GM20000 (cell line): Measurements from ENCODE around the gene RING1.

Experiments used
- DNase-seq: peaks from one replicate; pipeline ENCODE4 v3.0.0; 2012; ENCODE audit warnings: low spot score
- TF ChIP-seq, protein P1 (sequence below): IDR thresholded peaks from 2 replicates; pipeline ENCODE4 v1.5.1; 2012; ENCODE audit warnings: mild to moderate bottlenecking, control low read depth; ENCODE audit errors: extremely low read depth, missing control alignments

RING1 gene

DNA sequence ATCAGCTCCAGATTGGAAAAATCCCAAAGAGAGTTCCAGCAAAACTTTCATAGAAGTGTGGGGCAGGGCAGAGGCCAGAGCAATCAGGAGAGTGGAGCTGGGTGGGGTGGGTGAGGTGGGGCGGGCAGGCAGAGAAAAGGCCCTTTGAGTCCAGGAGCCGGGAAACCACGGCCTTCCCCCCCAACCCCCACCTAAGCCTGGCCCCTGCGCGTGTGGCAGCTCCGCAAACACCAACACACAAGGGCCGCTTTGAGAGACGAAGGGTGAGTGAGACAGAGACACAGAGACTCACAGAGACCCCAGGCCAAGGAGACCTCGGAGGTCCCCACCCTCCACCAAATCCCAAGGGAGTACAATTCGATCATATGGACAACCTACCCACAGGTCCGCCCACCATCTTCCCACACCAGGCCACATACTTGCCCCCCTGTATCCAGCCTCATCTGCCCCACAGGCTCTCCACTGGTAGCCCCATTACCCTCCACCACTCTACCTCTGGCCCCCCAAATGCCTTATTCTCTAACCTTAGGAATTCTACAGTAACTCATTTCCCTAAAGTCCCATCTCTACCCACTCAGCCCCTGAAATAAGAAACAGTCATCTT, 17.7 kb upstream of the RING1 start:
- no peak for DNase-seq
- TF ChIP-seq, protein P1, sequence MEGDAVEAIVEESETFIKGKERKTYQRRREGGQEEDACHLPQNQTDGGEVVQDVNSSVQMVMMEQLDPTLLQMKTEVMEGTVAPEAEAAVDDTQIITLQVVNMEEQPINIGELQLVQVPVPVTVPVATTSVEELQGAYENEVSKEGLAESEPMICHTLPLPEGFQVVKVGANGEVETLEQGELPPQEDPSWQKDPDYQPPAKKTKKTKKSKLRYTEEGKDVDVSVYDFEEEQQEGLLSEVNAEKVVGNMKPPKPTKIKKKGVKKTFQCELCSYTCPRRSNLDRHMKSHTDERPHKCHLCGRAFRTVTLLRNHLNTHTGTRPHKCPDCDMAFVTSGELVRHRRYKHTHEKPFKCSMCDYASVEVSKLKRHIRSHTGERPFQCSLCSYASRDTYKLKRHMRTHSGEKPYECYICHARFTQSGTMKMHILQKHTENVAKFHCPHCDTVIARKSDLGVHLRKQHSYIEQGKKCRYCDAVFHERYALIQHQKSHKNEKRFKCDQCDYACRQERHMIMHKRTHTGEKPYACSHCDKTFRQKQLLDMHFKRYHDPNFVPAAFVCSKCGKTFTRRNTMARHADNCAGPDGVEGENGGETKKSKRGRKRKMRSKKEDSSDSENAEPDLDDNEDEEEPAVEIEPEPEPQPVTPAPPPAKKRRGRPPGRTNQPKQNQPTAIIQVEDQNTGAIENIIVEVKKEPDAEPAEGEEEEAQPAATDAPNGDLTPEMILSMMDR, result no peak

DNA sequence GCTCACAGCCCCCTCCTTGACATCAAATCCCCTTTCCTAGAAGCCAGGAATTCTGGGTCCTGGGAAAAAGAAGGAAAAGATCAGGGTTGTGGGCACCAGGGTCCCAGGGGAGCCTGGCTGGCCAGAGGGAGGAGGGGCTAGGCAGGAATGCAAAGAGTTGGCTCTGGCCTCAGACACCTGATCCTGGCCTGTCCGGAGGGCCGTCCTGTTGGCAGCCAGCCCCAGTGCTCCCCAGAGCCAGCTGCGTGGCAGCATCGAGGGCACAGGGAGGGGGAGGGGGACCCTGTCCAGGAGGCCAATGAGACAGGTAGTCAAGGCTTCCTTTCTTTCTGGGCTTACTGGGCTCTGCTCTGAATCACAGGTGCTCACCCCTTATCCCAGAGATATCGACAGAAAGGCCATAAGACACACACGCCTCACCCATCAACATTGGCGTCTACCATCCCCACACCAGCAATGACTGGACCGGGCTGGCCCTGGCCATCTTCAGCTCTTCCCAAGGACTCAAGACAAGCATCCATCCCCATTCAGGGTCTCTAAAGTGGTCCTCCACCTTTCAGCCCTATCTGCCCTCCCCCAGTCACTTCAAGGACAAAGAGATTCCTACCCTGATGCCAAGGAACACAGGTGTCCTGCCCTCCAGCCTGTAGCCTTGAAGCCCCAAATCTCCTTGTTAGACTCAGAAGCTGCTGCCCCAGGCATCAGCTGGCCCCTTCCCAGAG, 16.8 kb upstream of the RING1 start:
- DNase-seq, result no peak
- TF ChIP-seq, protein P1, result no peak

DNA sequence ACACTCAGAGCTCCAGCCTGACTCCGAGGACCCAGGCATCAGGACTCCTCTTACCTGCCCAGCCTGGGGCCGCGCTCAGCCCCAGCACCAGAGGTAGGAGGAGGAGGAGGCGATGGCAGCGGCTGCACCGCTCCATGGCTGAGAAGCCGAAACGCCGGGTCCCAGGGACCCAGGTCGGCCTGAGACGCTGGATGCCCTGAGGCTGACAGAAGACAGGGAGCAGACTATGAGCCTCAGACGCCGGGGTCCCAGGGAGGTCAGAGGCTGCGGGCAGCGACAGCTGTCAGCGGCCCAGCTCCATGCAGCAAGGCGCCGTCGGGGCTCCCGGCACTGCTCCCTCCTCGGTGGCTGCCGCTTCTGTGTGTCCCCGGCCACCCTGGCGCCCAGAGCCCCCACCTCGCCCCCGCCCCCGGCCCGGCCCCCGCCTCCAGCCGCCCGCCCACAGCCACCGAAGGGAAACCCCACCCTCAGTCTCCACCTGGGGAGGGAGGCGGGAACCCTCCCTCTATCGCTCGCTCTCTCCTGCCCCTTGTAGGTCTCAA, 16.1 kb upstream of the RING1 start, which contains the start of gene COL11A2:
Gene COL11A2 (minus strand): TSS at position 363 of the 542 bp plus-strand sequence. CDS start 227 bp downstream, at position 136.
- TF ChIP-seq, protein P1, result no peak
- peak; percentile 54 for DNase-seq

DNA sequence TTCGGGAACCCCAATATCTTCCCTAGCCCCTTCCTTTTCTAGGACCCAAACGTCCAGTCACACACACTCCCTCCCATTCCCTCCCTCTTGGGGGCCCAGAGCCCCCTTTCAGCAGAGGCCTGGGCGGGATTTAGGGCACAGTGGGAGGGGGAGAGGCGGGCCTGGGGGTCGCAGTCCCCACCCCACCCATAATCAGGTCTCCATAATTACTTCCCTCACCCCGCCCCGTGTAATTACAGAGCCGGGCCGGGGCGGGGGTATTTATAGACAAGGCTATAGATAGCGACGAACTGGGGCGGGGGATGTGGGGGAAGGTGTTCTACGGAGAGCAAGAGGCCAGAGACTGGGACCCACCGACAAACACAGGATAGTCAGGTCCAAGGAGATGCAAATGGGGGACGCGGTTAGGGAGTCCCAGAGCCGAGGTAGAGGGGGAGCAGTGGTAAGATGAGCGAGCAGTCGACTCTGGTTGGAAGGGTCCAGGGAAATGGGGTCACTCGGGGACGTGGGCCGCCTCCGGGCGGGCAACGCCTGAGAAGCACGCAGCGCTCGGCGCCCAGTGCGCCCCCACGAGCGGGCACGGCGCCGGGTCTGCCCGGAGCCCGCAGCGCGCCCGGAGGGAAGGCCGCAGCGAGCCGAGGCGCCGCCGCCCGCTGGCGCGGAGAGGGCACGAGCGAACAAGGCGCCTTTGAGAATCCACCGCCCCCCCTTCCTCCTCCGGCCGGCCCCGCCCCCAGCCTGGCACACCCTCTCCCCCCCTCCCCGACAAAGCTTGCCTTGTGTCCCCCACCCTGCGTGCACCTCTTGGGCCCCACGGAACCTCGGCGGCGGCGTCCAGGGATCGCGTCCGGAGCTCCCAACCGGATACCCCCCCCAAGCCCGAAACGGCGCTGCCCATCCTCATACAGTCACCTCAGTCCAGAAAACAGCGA, 15.4 kb upstream of the RING1 start:
- DNase-seq, result peak; percentile 56
- TF ChIP-seq, protein P1, result no peak

DNA sequence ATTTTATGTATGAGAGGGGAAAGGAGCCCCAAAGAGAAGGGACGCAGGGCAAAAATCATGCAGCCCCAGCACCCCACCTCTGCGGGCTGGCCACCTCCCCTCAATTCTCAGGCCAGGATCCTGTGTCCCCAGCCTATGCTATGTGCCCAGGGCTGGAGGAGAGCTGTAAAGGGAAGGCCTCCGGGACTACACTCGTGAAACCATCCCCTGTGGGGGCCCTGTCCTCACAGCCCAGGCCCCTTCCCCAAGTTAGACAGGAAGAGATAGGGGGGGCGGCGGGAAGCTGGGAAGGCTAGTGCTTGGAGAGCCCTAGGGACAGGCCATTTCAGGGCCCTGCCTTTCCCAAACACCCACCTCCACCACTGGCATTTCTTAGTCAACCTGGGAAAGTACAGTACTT, 14.7 kb upstream of the RING1 start:
- DNase-seq, result no peak
- TF ChIP-seq, protein P1, result no peak

DNA sequence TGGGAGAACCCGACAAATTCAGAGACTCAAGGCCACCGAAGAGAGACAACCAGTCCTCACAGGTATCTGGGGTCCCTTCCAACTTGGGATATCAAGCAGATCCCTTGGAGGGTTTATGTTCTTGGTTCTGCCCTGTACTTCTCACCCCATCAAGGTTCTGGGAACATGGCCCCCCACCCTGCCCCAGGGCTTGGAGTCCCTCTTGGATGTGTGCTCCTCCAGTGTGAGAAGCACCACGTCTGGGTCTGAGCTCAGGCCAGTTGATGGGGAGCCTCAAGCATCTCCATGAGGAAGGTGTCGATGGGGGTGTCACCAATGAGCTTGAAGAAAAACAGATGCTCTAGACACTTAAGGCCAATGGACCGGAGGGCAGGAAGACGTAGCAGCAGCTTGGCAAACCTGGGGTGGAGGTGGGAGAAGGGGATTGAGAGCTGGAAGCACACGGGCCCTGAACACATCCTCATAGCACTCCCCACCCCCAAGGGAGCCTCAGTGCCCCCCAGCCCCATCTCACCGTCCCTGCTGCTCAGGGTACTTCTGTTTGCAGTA, 13.8 kb upstream of the RING1 start:
- TF ChIP-seq, protein P1, result no peak
- no peak for DNase-seq
